ENCODE measurements around the gene DNMT1.

DNMT1 gene

GRCh38 chr19:10166046-10166445, 28.7 kb downstream of the DNMT1 start (continued):
- no peak for TF ChIP-seq TCF4 (CRISPR knock-in tag; IDR thresholded peaks at IDR 0.05; ENCODE audit: borderline replicate concordance)
- TF ChIP-seq ZFP3 (CRISPR knock-in tag; IDR thresholded peaks at IDR 0.05), result no peak
- no peak for TF ChIP-seq CSDC2 (CRISPR knock-in tag; IDR thresholded peaks at IDR 0.05)
- no peak for TF ChIP-seq ZFP30 (CRISPR knock-in tag; IDR thresholded peaks at IDR 0.05)
- TF ChIP-seq TOX (CRISPR knock-in tag; IDR thresholded peaks at IDR 0.05; ENCODE audit: borderline replicate concordance), result no peak

GRCh38 chr19:10163536-10163935, 31.2 kb downstream of the DNMT1 start:
- no peak for ATAC-seq
- TF ChIP-seq TCF4 (CRISPR knock-in tag; IDR thresholded peaks at IDR 0.05; ENCODE audit: borderline replicate concordance), result no peak
- TF ChIP-seq ZFP3 (CRISPR knock-in tag; IDR thresholded peaks at IDR 0.05), result no peak
- no peak for TF ChIP-seq OSR1 (CRISPR knock-in tag; IDR thresholded peaks at IDR 0.05)
- TF ChIP-seq POU6F1 (CRISPR knock-in tag; IDR thresholded peaks at IDR 0.05; ENCODE audit: borderline replicate concordance, low read depth), result no peak
- TF ChIP-seq ZNF8 (CRISPR knock-in tag; IDR thresholded peaks at IDR 0.05), result no peak
- TF ChIP-seq CSRNP3 (CRISPR knock-in tag; IDR thresholded peaks at IDR 0.05), result no peak
- no peak for TF ChIP-seq ZFP30 (CRISPR knock-in tag; IDR thresholded peaks at IDR 0.05)
- no peak for TF ChIP-seq RARB (CRISPR knock-in tag; IDR thresholded peaks at IDR 0.05)
- no peak for TF ChIP-seq ISL1 (CRISPR knock-in tag; IDR thresholded peaks at IDR 0.05)
- no peak for TF ChIP-seq ZNF70 (CRISPR knock-in tag; IDR thresholded peaks at IDR 0.05)
- no peak for TF ChIP-seq PPARA (CRISPR knock-in tag; IDR thresholded peaks at IDR 0.05; ENCODE audit: borderline replicate concordance)
- TF ChIP-seq ZNF565 (CRISPR knock-in tag; conservative IDR thresholded peaks at IDR 0.05; ENCODE audit: low read depth), result no peak
- TF ChIP-seq TOX (CRISPR knock-in tag; IDR thresholded peaks at IDR 0.05; ENCODE audit: borderline replicate concordance), result no peak

- TF ChIP-seq ZNF70 (CRISPR knock-in tag; IDR thresholded peaks at IDR 0.05), result no peak
- TF ChIP-seq ZNF565 (CRISPR knock-in tag; conservative IDR thresholded peaks at IDR 0.05; ENCODE audit: low read depth), result no peak
- TF ChIP-seq ESRRG (CRISPR knock-in tag; IDR thresholded peaks at IDR 0.05), result no peak
- no peak for TF ChIP-seq ZFP30 (CRISPR knock-in tag; IDR thresholded peaks at IDR 0.05)
- no peak for TF ChIP-seq TCF4 (CRISPR knock-in tag; IDR thresholded peaks at IDR 0.05; ENCODE audit: borderline replicate concordance)
- TF ChIP-seq POU6F1 (CRISPR knock-in tag; IDR thresholded peaks at IDR 0.05; ENCODE audit: borderline replicate concordance, low read depth), result no peak
- no peak for TF ChIP-seq ZNF8 (CRISPR knock-in tag; IDR thresholded peaks at IDR 0.05)
- no peak for TF ChIP-seq BACH2 (CRISPR knock-in tag; IDR thresholded peaks at IDR 0.05; ENCODE audit: borderline replicate concordance)
- TF ChIP-seq CSDC2 (CRISPR knock-in tag; IDR thresholded peaks at IDR 0.05), result no peak
- no peak for TF ChIP-seq OSR1 (CRISPR knock-in tag; IDR thresholded peaks at IDR 0.05)
- TF ChIP-seq ZFP3 (CRISPR knock-in tag; IDR thresholded peaks at IDR 0.05), result no peak
- no peak for ATAC-seq
Observed at GRCh38 chr19:10159610-10160009, 35.1 kb downstream of the DNMT1 start.

GRCh38 chr19:10158485-10158884, 36.3 kb downstream of the DNMT1 start:
- ATAC-seq, result no peak
- no peak for TF ChIP-seq TSHZ2 (CRISPR knock-in tag; IDR thresholded peaks at IDR 0.05)
- no peak for TF ChIP-seq TCF4 (CRISPR knock-in tag; IDR thresholded peaks at IDR 0.05; ENCODE audit: borderline replicate concordance)
- TF ChIP-seq PPARA (CRISPR knock-in tag; IDR thresholded peaks at IDR 0.05; ENCODE audit: borderline replicate concordance), result no peak

GRCh38 chr19:10158071-10158470, 36.7 kb downstream of the DNMT1 start:
- ATAC-seq, result no peak
- no peak for TF ChIP-seq ZNF70 (CRISPR knock-in tag; IDR thresholded peaks at IDR 0.05)

Data from SK-N-SH treated with all-trans-retinoic acid at 6 μM for 48 hours (cell line).